ENCODE results near the gene KDM4C. TPM values are rescaled to one million over a fixed set of nuclear protein-coding genes. Genes with fewer than 3 reads are reported as not detected.

KDM4C gene
- total RNA-seq, 2 experiments from 2014 or later: 51.5 to 60.3 TPM

GRCh38 chr9:6876195-6876894 is 118.6 kb downstream of the KDM4C start:
- H3K4me3 ChIP-seq (ENCODE audit: low read depth, low read length, poor library complexity, severe bottlenecking): no peak overlapping the region
- no peaks in the 10 kb centered on the region for H3K36me3 ChIP-seq (ENCODE audit: insufficient read depth, low read length)
- ChIA-PET CTCF (ENCODE audit: unreplicated experiment) (no interaction called here), POLR2A (interaction anchor here (0.7 kb wide), 1 partner anchor 87 kb away, joined by 3 read pairs; no protein-coding TSS in a partner anchor)
- H2AFZ ChIP-seq (ENCODE audit: low read length): no peak overlapping the region
- no peaks in the 10 kb centered on the region for H4K20me1 ChIP-seq (ENCODE audit: insufficient read depth, low read length)
- no peak for DNase-seq (ENCODE audit: low spot score)
- no TSS peak for BruUV-seq (replicated peaks)
- no peaks in the 10 kb centered on the region for H3K9me3 ChIP-seq (ENCODE audit: low read length)
- no peak overlapping the region for H3K4me2 ChIP-seq (ENCODE audit: low read length)
- intact Hi-C loops (cut with micrococcal nuclease; ENCODE audit: unreplicated experiment): no loop called here
- no peaks in the 10 kb centered on the region for H3K9me2 ChIP-seq (ENCODE audit: insufficient read depth, low read length)
- H3K4me1 ChIP-seq (ENCODE audit: insufficient read depth, low read length, poor library complexity, severe bottlenecking): no peaks in the 10 kb centered on the region
- TF ChIP-seq EZH2phosphoT487 (IDR thresholded peaks at IDR 0.05; ENCODE audit: borderline replicate concordance, low read depth, low read length): no peak
- no peak for TF ChIP-seq CTCF (conservative IDR thresholded peaks at IDR 0.05; ENCODE audit: low read length)
- H3K27ac ChIP-seq (ENCODE audit: low read depth, low read length, poor library complexity, severe bottlenecking): no peak overlapping the region
- no peaks in the 10 kb centered on the region for H3K79me2 ChIP-seq (ENCODE audit: insufficient read depth, low read depth, low read length)

GRCh38 chr9:6877671-6878161 is 119.9 kb downstream of the KDM4C start:
- intact Hi-C loops (cut with micrococcal nuclease; ENCODE audit: unreplicated experiment): no loop called here
- BruUV-seq (replicated peaks): no TSS peak
- Histone ChIP-seq H3K4me3 (ENCODE audit: low read depth, low read length, poor library complexity, severe bottlenecking) (no peak overlapping the region), H2AFZ (ENCODE audit: low read length) (no peak overlapping the region), H3K79me2 (ENCODE audit: insufficient read depth, low read depth, low read length) (no peaks in the 10 kb centered on the region), H4K20me1 (ENCODE audit: insufficient read depth, low read length) (no peaks in the 10 kb centered on the region), H3K36me3 (ENCODE audit: insufficient read depth, low read length) (no peaks in the 10 kb centered on the region), H3K9me2 (ENCODE audit: insufficient read depth, low read length) (no peaks in the 10 kb centered on the region), H3K27ac (ENCODE audit: low read depth, low read length, poor library complexity, severe bottlenecking) (no peak overlapping the region), H3K4me2 (ENCODE audit: low read length) (no peak overlapping the region), H3K9me3 (ENCODE audit: low read length) (no peaks in the 10 kb centered on the region), H3K4me1 (ENCODE audit: insufficient read depth, low read length, poor library complexity, severe bottlenecking) (no peaks in the 10 kb centered on the region)
- TF ChIP-seq EZH2phosphoT487 (IDR thresholded peaks at IDR 0.05; ENCODE audit: borderline replicate concordance, low read depth, low read length): no peak
- no peak for TF ChIP-seq CTCF (conservative IDR thresholded peaks at IDR 0.05; ENCODE audit: low read length)
- ChIA-PET CTCF (ENCODE audit: unreplicated experiment) (no interaction called here), POLR2A (no interaction called here)
- no peak for DNase-seq (ENCODE audit: low spot score)

- no peaks in the 10 kb centered on the region for H3K79me2 ChIP-seq (ENCODE audit: insufficient read depth, low read depth, low read length)
- intact Hi-C loops (cut with micrococcal nuclease; ENCODE audit: unreplicated experiment): no loop called here
- H3K4me2 ChIP-seq (ENCODE audit: low read length): no peak overlapping the region
- POLR2A ChIA-PET: no interaction called here
- no peak for DNase-seq (ENCODE audit: low spot score)
- H3K9me3 ChIP-seq (ENCODE audit: low read length): no peaks in the 10 kb centered on the region
- no peak for TF ChIP-seq EZH2phosphoT487 (IDR thresholded peaks at IDR 0.05; ENCODE audit: borderline replicate concordance, low read depth, low read length)
- TF ChIP-seq CTCF (conservative IDR thresholded peaks at IDR 0.05; ENCODE audit: low read length): no peak
- no peaks in the 10 kb centered on the region for H4K20me1 ChIP-seq (ENCODE audit: insufficient read depth, low read length)
- CTCF ChIA-PET (ENCODE audit: unreplicated experiment): no interaction called here
- no peak overlapping the region for H2AFZ ChIP-seq (ENCODE audit: low read length)
- no peaks in the 10 kb centered on the region for H3K4me1 ChIP-seq (ENCODE audit: insufficient read depth, low read length, poor library complexity, severe bottlenecking)
- BruUV-seq (replicated peaks): no TSS peak
- no peaks in the 10 kb centered on the region for H3K9me2 ChIP-seq (ENCODE audit: insufficient read depth, low read length)
- H3K27ac ChIP-seq (ENCODE audit: low read depth, low read length, poor library complexity, severe bottlenecking): no peak overlapping the region
- no peak overlapping the region for H3K4me3 ChIP-seq (ENCODE audit: low read depth, low read length, poor library complexity, severe bottlenecking)
- no peaks in the 10 kb centered on the region for H3K36me3 ChIP-seq (ENCODE audit: insufficient read depth, low read length)
These were observed 122.9 kb downstream of the KDM4C start for GRCh38 chr9:6880626-6881025.
